ENCODE data around the gene ALX3. TPM values are rescaled to one million over a fixed set of nuclear protein-coding genes. Genes with fewer than 3 reads are reported as not detected.

Gene ALX3
- total RNA-seq, 2 donors from 2014 or later: not detected

DNA sequence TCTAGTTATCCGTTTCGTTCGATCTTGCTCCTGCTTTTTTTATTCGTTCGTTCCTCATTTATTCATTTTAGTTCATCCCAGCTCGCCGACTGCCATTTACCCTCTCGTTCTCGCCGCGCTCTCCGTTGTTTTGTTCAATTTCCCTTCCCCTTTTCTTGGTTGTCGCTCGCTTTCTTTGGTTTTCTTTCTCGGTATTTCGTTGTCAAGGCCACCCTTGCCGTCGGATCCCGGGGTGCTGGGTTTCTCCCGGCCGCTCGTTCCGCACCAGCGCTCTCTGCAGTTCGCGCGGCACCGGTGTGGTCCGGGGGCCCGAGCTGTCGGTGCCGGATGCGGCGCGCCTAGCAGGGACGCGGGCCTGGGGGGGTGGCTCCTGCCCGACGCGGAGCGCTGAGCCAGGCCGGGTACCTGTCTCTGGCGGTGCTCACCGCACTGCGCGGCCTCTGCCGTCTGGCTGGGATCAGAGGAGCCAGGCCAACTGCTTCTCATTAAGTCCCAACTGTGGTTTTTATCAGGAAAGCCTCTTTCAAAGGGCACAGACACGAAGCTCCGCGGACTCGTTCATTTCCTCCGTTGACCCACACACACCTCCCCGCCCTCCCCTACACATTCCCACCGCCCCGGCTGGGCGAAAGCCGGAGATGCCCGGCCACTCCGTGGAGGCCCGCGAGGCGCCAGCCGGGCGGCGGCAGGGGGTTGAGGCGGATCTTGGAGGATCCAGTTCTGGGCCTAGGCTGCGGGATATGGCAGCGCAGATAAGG is 1.6 kb downstream of the ALX3 start:
- ATAC-seq (replicated peaks in 1 of 2) (peak; percentile 49 to 66), DNase-seq (peak; percentile 41 to 46)
- no peaks in the 10 kb centered on the region for H3K9me3 Mint-ChIP-seq
- H3K27ac Mint-ChIP-seq: no peak overlapping the region
- peaks cover 13% of the 10 kb centered on the region for H3K4me1 Mint-ChIP-seq (ENCODE audit: low read depth)
- H3K36me3 Mint-ChIP-seq (ENCODE audit: insufficient read depth in 2 of 2): no peaks in the 10 kb centered on the region
- H3K27me3 Mint-ChIP-seq (ENCODE audit: low read depth): peaks cover 66% of the 10 kb centered on the region
- H3K4me3 Mint-ChIP-seq: peak overlapping the region; percentile 60 to 74

DNA sequence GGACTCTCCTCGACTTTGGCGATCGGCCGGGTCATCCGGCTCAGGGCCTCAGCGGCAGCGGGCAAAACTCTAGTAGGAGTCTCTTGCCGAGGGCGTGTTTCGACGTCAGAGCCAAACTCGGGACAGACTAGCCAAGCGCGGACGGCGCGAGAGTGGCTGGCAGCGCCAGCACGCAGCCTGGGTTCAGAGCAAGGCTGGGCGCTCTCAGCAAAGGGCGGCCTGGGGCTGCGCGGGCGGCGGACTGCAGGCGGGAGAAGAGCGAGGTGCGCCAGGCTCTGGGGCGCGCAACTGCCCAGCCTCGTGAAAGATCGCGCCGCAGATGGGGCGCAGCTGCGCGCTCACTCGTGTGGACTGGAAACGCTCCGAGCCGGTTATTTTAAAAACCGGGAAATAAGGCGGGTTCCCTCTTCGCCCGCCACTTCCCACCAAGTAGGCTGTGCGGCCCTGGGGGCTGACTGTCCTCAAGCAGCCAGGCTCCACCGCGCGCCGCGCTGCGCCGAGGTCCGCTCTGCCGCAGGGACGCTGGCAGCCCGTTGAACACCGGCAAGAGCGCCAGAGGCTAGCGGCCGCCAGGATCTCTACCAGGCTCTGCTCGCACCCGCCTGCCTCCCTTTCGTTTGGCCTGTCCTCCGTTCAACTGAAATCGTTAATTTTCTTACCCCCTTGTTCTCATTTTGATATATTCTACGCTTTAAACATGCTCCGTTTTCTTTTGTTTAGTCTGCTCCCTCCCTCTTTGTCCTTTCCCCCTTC is 2.4 kb downstream of the ALX3 start:
- no peak overlapping the region for H3K27ac Mint-ChIP-seq
- no peaks in the 10 kb centered on the region for H3K9me3 Mint-ChIP-seq
- H3K27me3 Mint-ChIP-seq (ENCODE audit: low read depth): peaks cover 58% of the 10 kb centered on the region
- peak overlapping the region; percentile 60 to 74 for H3K4me3 Mint-ChIP-seq
- no peak for DNase-seq
- H3K4me1 Mint-ChIP-seq (ENCODE audit: low read depth): peaks cover 13% of the 10 kb centered on the region
- ATAC-seq (replicated peaks in 1 of 2): peak in 1 of 2 donors; percentile 10
- no peaks in the 10 kb centered on the region for H3K36me3 Mint-ChIP-seq (ENCODE audit: insufficient read depth in 2 of 2)

DNA sequence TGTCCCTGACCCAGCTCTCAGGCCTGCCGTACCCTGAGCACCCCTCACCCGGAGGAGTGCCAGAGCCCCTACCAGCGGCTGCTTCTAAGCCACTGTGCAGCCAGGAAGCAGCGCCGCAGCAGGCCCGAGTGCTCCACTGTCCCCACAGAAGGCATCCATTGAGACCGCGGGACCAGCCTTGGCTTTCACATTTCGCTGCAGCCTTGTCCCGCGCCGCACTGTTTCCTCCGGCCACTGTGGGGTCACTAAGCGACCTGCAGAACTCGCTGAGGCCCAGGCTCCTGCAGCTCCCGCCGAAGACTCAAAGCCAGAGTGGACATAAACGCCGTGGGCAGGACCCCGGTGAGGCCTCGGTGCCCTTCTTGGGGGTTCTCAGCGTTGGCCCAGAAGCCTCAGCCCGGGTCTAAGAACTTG is 3.0 kb downstream of the ALX3 start:
- DNase-seq (no peak), ATAC-seq (replicated peaks in 1 of 2) (no peak)
- peaks cover 52% of the 10 kb centered on the region for H3K27me3 Mint-ChIP-seq (ENCODE audit: low read depth)
- H3K4me3 Mint-ChIP-seq: peak overlapping the region; percentile 57 to 74
- no peaks in the 10 kb centered on the region for H3K36me3 Mint-ChIP-seq (ENCODE audit: insufficient read depth in 2 of 2)
- H3K4me1 Mint-ChIP-seq (ENCODE audit: low read depth): peaks cover 13% of the 10 kb centered on the region
- no peak overlapping the region for H3K27ac Mint-ChIP-seq
- no peaks in the 10 kb centered on the region for H3K9me3 Mint-ChIP-seq

- Mint-ChIP-seq H3K36me3 (ENCODE audit: insufficient read depth in 2 of 2) (no peaks in the 10 kb centered on the region), H3K9me3 (no peaks in the 10 kb centered on the region), H3K27me3 (ENCODE audit: low read depth) (peaks cover 36% of the 10 kb centered on the region), H3K27ac (no peak overlapping the region), H3K4me1 (ENCODE audit: low read depth) (peaks cover 13% of the 10 kb centered on the region), H3K4me3 (no peak overlapping the region)
- no peak for ATAC-seq (replicated peaks in 1 of 2)
- DNase-seq: no peak
Observed at GRCh38 chr1:110065841-110066240, 4.6 kb downstream of the ALX3 start.

DNA sequence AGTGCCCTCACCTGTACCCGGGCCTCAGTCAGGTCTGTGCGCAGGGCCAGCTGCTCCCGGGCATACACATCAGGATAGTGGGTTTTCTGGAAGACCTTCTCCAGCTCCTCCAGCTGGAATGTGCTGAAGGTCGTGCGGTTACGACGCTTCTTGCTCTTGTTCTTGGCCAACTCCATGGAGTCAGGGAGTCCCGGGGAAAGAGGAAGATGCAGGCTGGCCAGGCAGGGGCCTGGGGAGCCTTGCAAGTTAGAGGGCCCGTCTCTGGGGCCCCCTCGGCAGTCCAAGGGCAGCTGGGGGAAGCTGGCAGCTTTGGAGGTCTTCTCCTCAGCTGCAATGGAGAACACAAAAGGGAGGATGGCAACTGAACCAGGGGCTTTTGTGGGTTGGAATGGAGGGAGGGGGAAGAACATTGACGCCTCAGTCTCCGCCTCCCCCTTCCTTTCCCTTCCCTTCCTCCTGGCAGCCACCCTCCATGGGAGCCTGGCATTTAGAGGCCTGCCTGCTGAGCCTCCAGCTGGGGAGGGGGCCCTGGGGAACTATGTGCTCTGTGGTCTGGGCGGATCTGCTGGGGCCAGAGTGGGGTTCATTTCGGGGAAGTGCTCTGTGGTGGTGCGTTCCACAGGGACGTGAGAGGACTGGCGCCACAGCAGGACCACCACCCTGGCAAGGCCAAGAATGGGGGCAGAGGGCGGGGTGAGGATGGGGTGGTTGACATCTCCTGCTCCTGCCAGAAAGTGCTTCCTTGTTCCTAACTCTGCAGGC is 5.7 kb downstream of the ALX3 start:
- Mint-ChIP-seq H3K9me3 (no peaks in the 10 kb centered on the region), H3K4me3 (no peak overlapping the region), H3K27me3 (ENCODE audit: low read depth) (peaks cover 31% of the 10 kb centered on the region), H3K4me1 (ENCODE audit: low read depth) (peaks cover 10% of the 10 kb centered on the region), H3K36me3 (ENCODE audit: insufficient read depth in 2 of 2) (no peaks in the 10 kb centered on the region), H3K27ac (no peak overlapping the region)
- ATAC-seq (replicated peaks in 1 of 2): no peak
- DNase-seq: no peak

- Mint-ChIP-seq H3K4me3 (no peak overlapping the region), H3K27me3 (ENCODE audit: low read depth) (peaks cover 25% of the 10 kb centered on the region), H3K36me3 (ENCODE audit: insufficient read depth in 2 of 2) (no peaks in the 10 kb centered on the region), H3K27ac (no peak overlapping the region), H3K4me1 (ENCODE audit: low read depth) (peaks cover 6% of the 10 kb centered on the region), H3K9me3 (no peaks in the 10 kb centered on the region)
- ATAC-seq (replicated peaks in 1 of 2) (no peak), DNase-seq (no peak)
Observed at GRCh38 chr1:110063781-110064180, 6.7 kb downstream of the ALX3 start.

DNA sequence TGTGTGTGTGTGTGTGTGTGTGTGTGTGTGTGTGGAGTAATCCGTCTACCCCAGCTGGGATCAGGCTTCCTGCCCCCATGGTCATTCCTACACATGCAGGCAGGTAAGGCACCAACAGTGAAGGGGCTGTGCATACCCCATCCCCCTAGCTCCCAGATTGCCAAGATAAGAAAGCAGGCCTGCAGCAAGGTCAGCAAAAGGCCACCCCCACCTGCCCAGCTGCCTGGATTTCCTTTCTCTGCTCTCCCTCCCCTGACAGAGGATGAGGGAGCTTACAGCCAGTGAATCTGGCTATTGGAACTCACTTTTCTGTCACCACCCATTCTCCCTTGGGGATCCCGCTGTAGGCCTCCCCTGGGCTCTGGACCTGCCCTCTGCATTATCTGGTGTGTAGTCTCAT is 7.9 kb downstream of the ALX3 start:
- ATAC-seq (replicated peaks in 1 of 2): no peak
- no peaks in the 10 kb centered on the region for H3K4me1 Mint-ChIP-seq (ENCODE audit: low read depth)
- no peaks in the 10 kb centered on the region for H3K9me3 Mint-ChIP-seq
- peaks cover 15% of the 10 kb centered on the region for H3K27me3 Mint-ChIP-seq (ENCODE audit: low read depth)
- H3K27ac Mint-ChIP-seq: no peak overlapping the region
- H3K36me3 Mint-ChIP-seq (ENCODE audit: insufficient read depth in 2 of 2): no peaks in the 10 kb centered on the region
- DNase-seq: no peak
- no peak overlapping the region for H3K4me3 Mint-ChIP-seq

GRCh38 chr1:110061341-110061740 is 9.1 kb downstream of the ALX3 start:
- DNase-seq (no peak), ATAC-seq (replicated peaks in 1 of 2) (no peak)
- no peaks in the 10 kb centered on the region for H3K9me3 Mint-ChIP-seq
- H3K4me3 Mint-ChIP-seq: no peak overlapping the region
- H3K27ac Mint-ChIP-seq: no peak overlapping the region
- peaks cover 4% of the 10 kb centered on the region for H3K27me3 Mint-ChIP-seq (ENCODE audit: low read depth)
- H3K36me3 Mint-ChIP-seq (ENCODE audit: insufficient read depth in 2 of 2): peaks cover under 1 to 4% of the 10 kb centered on the region in 2 donors
- H3K4me1 Mint-ChIP-seq (ENCODE audit: low read depth): no peaks in the 10 kb centered on the region

- ATAC-seq (replicated peaks in 1 of 2) (no peak), DNase-seq (no peak)
- no peaks in the 10 kb centered on the region for H3K9me3 Mint-ChIP-seq
- H3K4me3 Mint-ChIP-seq: no peak overlapping the region
- no peaks in the 10 kb centered on the region for H3K4me1 Mint-ChIP-seq (ENCODE audit: low read depth)
- H3K27ac Mint-ChIP-seq: no peak overlapping the region
- H3K36me3 Mint-ChIP-seq (ENCODE audit: insufficient read depth in 2 of 2): peaks cover 1 to 6% of the 10 kb centered on the region in 2 donors
- no peaks in the 10 kb centered on the region for H3K27me3 Mint-ChIP-seq (ENCODE audit: low read depth)
Observed at GRCh38 chr1:110060662-110061060, 9.8 kb downstream of the ALX3 start.

- H3K9me3 Mint-ChIP-seq: no peaks in the 10 kb centered on the region
- DNase-seq (peak; percentile 76 to 85), ATAC-seq (replicated peaks in 1 of 2) (peak; percentile 74)
- no peak overlapping the region for H3K27ac Mint-ChIP-seq
- no peak overlapping the region for H3K4me3 Mint-ChIP-seq
- peaks cover 1 to 8% of the 10 kb centered on the region in 2 donors for H3K36me3 Mint-ChIP-seq (ENCODE audit: insufficient read depth in 2 of 2)
- H3K4me1 Mint-ChIP-seq (ENCODE audit: low read depth): no peaks in the 10 kb centered on the region
- H3K27me3 Mint-ChIP-seq (ENCODE audit: low read depth): no peaks in the 10 kb centered on the region
Observed at GRCh38 chr1:110060034-110060661, 10.3 kb downstream of the ALX3 start.

DNA sequence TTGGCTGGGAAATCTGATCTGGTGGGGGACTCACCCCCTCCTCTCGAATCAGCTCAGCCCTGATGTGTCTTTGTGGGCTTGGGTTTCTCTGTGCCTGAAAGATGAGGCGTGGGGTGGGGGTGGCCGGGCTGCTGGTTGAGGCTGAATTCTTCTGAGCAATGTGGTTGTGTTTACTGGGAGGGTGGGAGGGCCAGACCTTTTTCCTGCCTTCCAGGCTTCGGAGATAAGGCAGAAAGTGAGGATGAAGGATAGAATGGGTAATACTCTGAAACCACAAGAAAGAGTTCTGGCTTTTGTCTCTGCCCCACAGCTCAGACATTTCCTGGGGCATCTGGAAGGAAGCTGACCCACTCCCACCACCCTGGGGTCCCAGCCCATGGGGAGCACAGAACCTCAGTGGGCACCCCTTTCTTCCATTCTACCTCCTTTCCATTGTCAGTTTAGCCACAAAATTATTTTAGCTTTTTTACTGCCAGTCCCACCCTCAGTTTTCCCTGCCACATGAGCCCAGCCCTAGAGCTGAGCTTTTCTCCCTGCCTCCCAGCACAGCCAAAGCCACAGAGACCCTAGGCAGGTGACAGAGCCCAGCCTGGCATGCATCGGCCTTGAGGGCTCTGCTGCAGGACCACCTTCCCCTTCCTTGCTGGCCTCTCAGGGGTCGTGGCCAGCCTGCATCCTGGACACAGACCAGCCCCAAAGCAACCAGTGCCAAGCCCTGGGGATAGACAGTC is 11.2 kb downstream of the ALX3 start:
- H3K9me3 Mint-ChIP-seq: no peaks in the 10 kb centered on the region
- DNase-seq: no peak
- H3K27me3 Mint-ChIP-seq (ENCODE audit: low read depth): no peaks in the 10 kb centered on the region
- no peak overlapping the region for H3K4me3 Mint-ChIP-seq
- no peak for ATAC-seq (replicated peaks in 1 of 2)
- peaks cover 1 to 8% of the 10 kb centered on the region in 2 donors for H3K36me3 Mint-ChIP-seq (ENCODE audit: insufficient read depth in 2 of 2)
- no peaks in the 10 kb centered on the region for H3K4me1 Mint-ChIP-seq (ENCODE audit: low read depth)
- H3K27ac Mint-ChIP-seq: no peak overlapping the region

DNA sequence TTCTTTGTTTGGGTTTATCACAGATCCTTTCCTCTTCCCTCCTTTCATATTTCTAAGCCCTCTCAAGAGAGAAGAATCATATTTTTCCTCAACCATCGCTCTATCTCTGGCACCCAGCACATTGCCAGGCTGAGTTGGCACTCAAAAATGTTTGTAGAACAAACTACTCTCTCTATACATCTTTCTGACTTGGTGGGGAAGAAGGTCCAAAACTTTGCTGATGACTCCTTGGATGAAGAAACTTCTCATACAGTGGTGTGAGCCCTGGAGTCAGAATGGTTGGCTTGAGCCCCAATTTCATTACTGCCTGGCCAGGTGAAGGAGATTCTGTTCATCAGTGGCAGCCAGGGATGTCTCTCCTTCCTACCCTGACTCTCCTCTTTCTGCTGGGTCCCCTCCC is 11.9 kb downstream of the ALX3 start:
- peaks cover 1 to 11% of the 10 kb centered on the region in 2 donors for H3K36me3 Mint-ChIP-seq (ENCODE audit: insufficient read depth in 2 of 2)
- no peak overlapping the region for H3K4me3 Mint-ChIP-seq
- no peak for DNase-seq
- H3K4me1 Mint-ChIP-seq (ENCODE audit: low read depth): peaks cover 3% of the 10 kb centered on the region
- no peaks in the 10 kb centered on the region for H3K9me3 Mint-ChIP-seq
- H3K27me3 Mint-ChIP-seq (ENCODE audit: low read depth): no peaks in the 10 kb centered on the region
- peak overlapping the region; percentile 7 for H3K27ac Mint-ChIP-seq
- ATAC-seq (replicated peaks in 1 of 2): no peak

Measured in activated T-cell treated with anti-CD3 and anti-CD28 coated beads, Interleukin-2, amount 50 U/mL, for 72 hours (primary cell).